CD14-positive monocyte (primary cell): ENCODE data around the gene SEC16A. TPM values are rescaled to one million over a fixed set of nuclear protein-coding genes. Genes with fewer than 3 reads are reported as not detected.

Experiments
- DNase-seq, 3 donors: peaks; one replicate each; pipeline ENCODE4 v3.0.0-alpha.2; 2011 to 2022
- H2AFZ ChIP-seq: 2 replicates; pipeline ENCODE4 v1.6.0; 2012; ENCODE audit warnings: mild to moderate bottlenecking, low read depth, low read length, inconsistent platforms; ENCODE audit not compliant: insufficient read depth, poor library complexity, severe bottlenecking
- H3K27ac ChIP-seq, 2 donors: 1 replicate in 1 of 2; 2 replicates in 1 of 2; pipeline ENCODE4 v1.5.1; 2012 to 2013; ENCODE audit warnings: low read length in 2 of 2, control low read depth in 1 of 2, inconsistent platforms in 1 of 2, low read depth in 1 of 2, mild to moderate bottlenecking in 1 of 2
- H3K27me3 ChIP-seq, 2 donors: one replicate each; pipeline versions ENCODE4 v1.6.0 to v1.6.1; 2011 to 2013; ENCODE audit warnings: low read length in 2 of 2; ENCODE audit not compliant: control insufficient read depth in 2 of 2, insufficient read depth in 2 of 2
- H3K36me3 ChIP-seq, 2 donors: replicated peaks in 1 of 2; 1 replicate in 1 of 2; 2 replicates in 1 of 2; pipeline versions ENCODE4 v1.5.1 to v1.6.1; 2012 to 2013; ENCODE audit warnings: low read length in 2 of 2, control low read depth in 1 of 2, inconsistent platforms in 1 of 2, mild to moderate bottlenecking in 1 of 2; ENCODE audit not compliant: insufficient read depth in 2 of 2, control insufficient read depth in 1 of 2
- H3K4me1 ChIP-seq, 2 donors: 1 replicate in 1 of 2; 2 replicates in 1 of 2; pipeline versions ENCODE4 v1.5.1 to v1.6.1; 2012 to 2013; ENCODE audit warnings: low read length in 2 of 2, control low read depth in 1 of 2, inconsistent platforms in 1 of 2, mild to moderate bottlenecking in 1 of 2, moderate library complexity in 1 of 2; ENCODE audit not compliant: insufficient read depth in 2 of 2, control insufficient read depth in 1 of 2
- H3K4me2 ChIP-seq: replicated peaks from 2 replicates; pipeline ENCODE3; 2012; ENCODE audit warnings: low read length, moderate library complexity, mild to moderate bottlenecking; ENCODE audit not compliant: poor library complexity, severe bottlenecking; ENCODE audit errors: extremely low read depth
- H3K4me3 ChIP-seq, 3 experiments: fragments of 200-600 bp in 1 of 3; sonication (generic) in 1 of 3; replicated peaks in 1 of 3; 1 replicate in 2 of 3; 2 replicates in 1 of 3; pipeline ENCODE4 v1.5.1; 2011 to 2013; ENCODE audit warnings: low read length in 3 of 3, mild to moderate bottlenecking in 3 of 3, control low read depth in 2 of 3, low read depth in 2 of 3, inconsistent platforms in 1 of 3, moderate library complexity in 1 of 3
- H3K79me2 ChIP-seq: 2 replicates; pipeline ENCODE4 v1.6.0; 2012; ENCODE audit warnings: mild to moderate bottlenecking, control low read depth, inconsistent platforms, low read length, moderate library complexity; ENCODE audit not compliant: insufficient read depth
- H3K9ac ChIP-seq: 2 replicates; pipeline ENCODE4 v1.6.0; 2017; ENCODE audit warnings: low read length, mild to moderate bottlenecking; ENCODE audit not compliant: insufficient read depth, poor library complexity, severe bottlenecking
- H3K9me3 ChIP-seq, 2 donors: replicated peaks in 1 of 2; 1 replicate in 1 of 2; 2 replicates in 1 of 2; pipeline versions ENCODE4 v1.5.1 to v1.6.1; 2012 to 2013; ENCODE audit warnings: low read length in 2 of 2, control low read depth in 1 of 2; ENCODE audit not compliant: control insufficient read depth in 1 of 2, insufficient read depth in 1 of 2
- H4K20me1 ChIP-seq: 2 replicates; pipeline ENCODE4 v1.6.0; 2012; ENCODE audit warnings: mild to moderate bottlenecking, low read length, control low read depth, moderate library complexity; ENCODE audit not compliant: insufficient read depth
- H3K27ac Mint-ChIP-seq, 7 donors: one replicate each; pipeline ENCODE4 v1.8.0; 2020; ENCODE audit warnings: mild to moderate bottlenecking in 7 of 7, mixed read lengths in 7 of 7, moderate library complexity in 6 of 7, inconsistent platforms in 2 of 7
- H3K27me3 Mint-ChIP-seq, 3 donors: one replicate each; pipeline ENCODE4 v1.8.0; 2021 to 2022; ENCODE audit warnings: low read depth in 3 of 3, mild to moderate bottlenecking in 3 of 3, mixed read lengths in 3 of 3, moderate library complexity in 3 of 3, inconsistent platforms in 1 of 3
- H3K36me3 Mint-ChIP-seq, 2 donors: one replicate each; pipeline ENCODE4 v1.8.0; 2020; ENCODE audit warnings: mixed read lengths in 2 of 2, inconsistent platforms in 1 of 2, mild to moderate bottlenecking in 1 of 2
- H3K4me1 Mint-ChIP-seq: one replicate; pipeline ENCODE4 v1.8.0; 2020; ENCODE audit warnings: mild to moderate bottlenecking, mixed read lengths
- H3K4me3 Mint-ChIP-seq, 2 donors: one replicate each; pipeline ENCODE4 v1.8.0; 2020; ENCODE audit warnings: mild to moderate bottlenecking in 2 of 2, mixed read lengths in 2 of 2, moderate library complexity in 1 of 2
- H3K9me3 Mint-ChIP-seq, 7 donors: one replicate each; pipeline ENCODE4 v1.8.0; 2020 to 2022; ENCODE audit warnings: mixed read lengths in 7 of 7, mild to moderate bottlenecking in 6 of 7, moderate library complexity in 6 of 7, inconsistent platforms in 2 of 7
- CTCF ChIP-seq: fragments of 200-600 bp; IDR thresholded peaks from one replicate; pipeline ENCODE4 v1.8.0; 2022; ENCODE audit warnings: antibody characterized with exemption, mild to moderate bottlenecking
- WGBS: methylation state at CpG from one replicate; pipeline ENCODE4 v1.1.5; 2013; ENCODE audit warnings: missing lambda C conversion rate; ENCODE audit not compliant: insufficient coverage; 5-methylcytosine and 5-hydroxymethylcytosine counted together
- intact Hi-C, 2 donors: fragments of 100-400 bp; cut with micrococcal nuclease; formaldehyde crosslinking; loops; one replicate each; pipeline versions ENCODE4 v1.15.0 to v1.15.1; 2023
- polyA plus RNA-seq, 3 donors: library from polyadenylated mRNA; depleted of rRNA in 1 of 3; unstranded in 2 of 3; stranded (reverse) in 1 of 3; fragments of 300-500 nt in 2 of 3; fragments of >200 nt in 1 of 3; fragmentation: Illumina TruSeq in 2 of 3; gene quantifications; 1 replicate in 2 of 3; 2 replicates in 1 of 3; pipeline ENCODE4 v1.2.3, GENCODE V29; 2012 to 2021

Gene SEC16A
- polyA plus RNA-seq, 3 donors = 11.1 to 36.8 (median 19.1) TPM

DNA sequence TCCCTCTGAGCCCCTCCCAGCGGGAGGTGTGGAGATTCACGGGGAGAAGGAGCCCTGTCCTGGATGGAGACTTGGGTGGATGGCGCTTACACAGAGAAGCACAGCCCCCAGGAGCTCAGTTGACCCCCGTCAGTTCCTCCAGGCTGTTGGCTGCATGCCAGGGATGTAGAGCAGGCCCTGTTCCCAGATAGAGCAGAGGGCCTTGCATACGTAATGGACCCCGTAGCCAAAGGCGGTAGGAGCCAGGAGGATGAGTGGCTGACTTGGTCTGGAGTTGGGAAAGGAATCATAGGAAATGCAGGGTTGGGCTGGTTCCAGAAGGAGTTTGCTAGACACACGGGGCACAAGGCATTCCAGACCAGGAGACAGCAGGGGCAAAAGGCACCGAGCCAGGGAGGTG is 69.9 kb downstream of the SEC16A start:
- Histone ChIP-seq H3K4me3 (no peak overlapping the region), H3K36me3 (peaks cover 53 to 62% of the 10 kb centered on the region in 2 donors), H3K9me3 (no peaks in the 10 kb centered on the region), H3K4me1 (peaks cover 22 to 25% of the 10 kb centered on the region in 2 donors), H3K4me2 (no peak overlapping the region), H3K27ac (no peak overlapping the region), H3K9ac (no peak overlapping the region), H2AFZ (no peak overlapping the region), H3K79me2 (peaks cover 42% of the 10 kb centered on the region), H4K20me1 (peaks cover 3% of the 10 kb centered on the region), H3K27me3 (no peaks in the 10 kb centered on the region)
- peaks cover 0 to 3% (median 0%) of the 10 kb centered on the region in 3 donors for H3K27me3 Mint-ChIP-seq
- TF ChIP-seq CTCF = no peak
- peak overlapping the region in 4 of 7 donors; percentile 2 to 71 (median 16) for H3K27ac Mint-ChIP-seq
- 92% methylated on average over 9 of the region's 9 CpGs for WGBS
- intact Hi-C loops = loop anchor here in 1 of 2 donors (5.0 kb wide), 1 partner anchor 51 kb away; the partner anchor contains the start of gene DNLZ
- no peak for DNase-seq
- H3K4me1 Mint-ChIP-seq = peaks cover 26% of the 10 kb centered on the region
- H3K4me3 Mint-ChIP-seq = no peak overlapping the region
- peaks cover 0 to 2% (median 0%) of the 10 kb centered on the region in 7 donors for H3K9me3 Mint-ChIP-seq
- H3K36me3 Mint-ChIP-seq = peaks cover 48 to 64% of the 10 kb centered on the region in 2 donors

GRCh38 chr9:136411378-136411777 is 71.5 kb downstream of the SEC16A start:
- peak overlapping the region in 6 of 7 donors; percentile 91 to 98 (median 95) for H3K27ac Mint-ChIP-seq
- Histone ChIP-seq H3K4me1 (peaks cover 22 to 25% of the 10 kb centered on the region in 2 donors), H3K9ac (peak overlapping the region; percentile 94), H3K79me2 (peaks cover 42% of the 10 kb centered on the region), H4K20me1 (peaks cover 3% of the 10 kb centered on the region), H3K36me3 (peaks cover 53 to 62% of the 10 kb centered on the region in 2 donors), H3K9me3 (no peaks in the 10 kb centered on the region), H3K27ac (peak overlapping the region in 1 of 2 donors; percentile 96), H2AFZ (no peak overlapping the region), H3K27me3 (no peaks in the 10 kb centered on the region), H3K4me2 (peak overlapping the region; percentile 91), H3K4me3 (peak overlapping the region; percentile 42 to 99 (median 85))
- H3K4me3 Mint-ChIP-seq = peak overlapping the region; percentile 86 to 91
- peaks cover 0 to 2% (median 0%) of the 10 kb centered on the region in 7 donors for H3K9me3 Mint-ChIP-seq
- 81% methylated on average over 3 of the region's 4 CpGs for WGBS
- intact Hi-C loops = loop anchor here in 1 of 2 donors (5.0 kb wide), 1 partner anchor 49 kb away; the partner anchor contains the start of gene DNLZ
- H3K36me3 Mint-ChIP-seq = peaks cover 46 to 63% of the 10 kb centered on the region in 2 donors
- DNase-seq = no peak
- H3K4me1 Mint-ChIP-seq = peaks cover 26% of the 10 kb centered on the region
- TF ChIP-seq CTCF = no peak
- H3K27me3 Mint-ChIP-seq = peaks cover 0 to 3% (median 0%) of the 10 kb centered on the region in 3 donors
